Erythroblast (primary cell): ENCODE data around the gene FARSB.

ENCODE experiments used
- GATA1 ChIP-seq: IDR thresholded peaks from 2 replicates; pipeline ENCODE4 v1.6.1; 2011; ENCODE audit warnings: low read depth, mild to moderate bottlenecking, control low read depth, low read length, moderate library complexity
- POLR2A ChIP-seq: IDR thresholded peaks from 2 replicates; pipeline ENCODE4 v1.6.1; 2011; ENCODE audit warnings: mild to moderate bottlenecking, low read length

GRCh38 chr2:222693837-222694236 lies 37.9 kb upstream of the FARSB start:
- TF ChIP-seq POLR2A (no peak), GATA1 (no peak)
